ENCODE data around the gene GALNTL6. TPM values are rescaled to one million over a fixed set of nuclear protein-coding genes. Genes with fewer than 3 reads are reported as not detected.

Gene GALNTL6
- total and polyA plus RNA-seq, 2 donors (not counting 1 experiment from before 2014, with no cell fraction given), result not detected

DNA sequence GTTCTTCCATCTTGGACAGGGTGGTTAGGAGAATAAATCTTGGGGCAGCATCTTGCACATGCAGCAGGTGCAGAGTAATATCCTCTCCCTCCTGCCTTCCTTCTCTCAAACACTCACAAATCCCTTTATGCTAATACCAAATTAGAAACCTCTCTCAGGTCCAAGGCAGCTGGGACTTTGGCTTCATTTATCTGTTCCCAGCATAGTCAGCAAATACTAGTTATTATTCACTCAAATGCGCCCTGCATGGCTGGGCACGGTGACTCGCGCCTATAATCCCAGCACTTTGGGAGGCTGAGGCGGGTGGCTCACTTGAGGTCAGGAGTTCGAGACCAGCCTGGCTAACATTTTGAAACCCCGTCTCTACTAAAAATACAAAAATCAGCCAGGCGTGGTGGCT, 1199.4 kb downstream of the GALNTL6 start:
- Histone ChIP-seq H3K27me3 (ENCODE audit: control insufficient read depth, insufficient read depth, low read length) (peaks cover 5% of the 10 kb centered on the region), H3K36me3 (ENCODE audit: control insufficient read depth, insufficient read depth, low read length) (no peaks in the 10 kb centered on the region), H3K27ac (ENCODE audit: insufficient read depth, low read length) (no peak overlapping the region), H2AFZ (ENCODE audit: low read length) (no peak overlapping the region), H3K4me1 (ENCODE audit: control insufficient read depth, extremely low read depth, insufficient read depth, low read length) (peaks cover 3% of the 10 kb centered on the region), H3K4me3 (replicated peaks in 1 of 4; ENCODE audit: control extremely low read depth in 1 of 4, insufficient read depth in 1 of 4, low read depth in 3 of 4, low read length in 4 of 4) (no peak overlapping the region), H3K79me2 (ENCODE audit: control insufficient read depth, insufficient read depth, low read length) (no peaks in the 10 kb centered on the region), H3K9ac (ENCODE audit: insufficient read depth, low read length) (no peak overlapping the region), H4K20me1 (ENCODE audit: control insufficient read depth, extremely low read depth, insufficient read depth, low read length) (no peaks in the 10 kb centered on the region), H3K4me2 (ENCODE audit: extremely low read depth, insufficient read depth, low read length) (no peak overlapping the region), H3K9me3 (ENCODE audit: control insufficient read depth, insufficient read depth, low read depth, low read length) (no peaks in the 10 kb centered on the region)
- no peak for DNase-seq (ENCODE audit: low read depth in 2 of 2)
- TF ChIP-seq EZH2 (IDR thresholded peaks at IDR 0.05; ENCODE audit: low read length, missing control alignments), result no peak
- TF ChIP-seq, protein P1, sequence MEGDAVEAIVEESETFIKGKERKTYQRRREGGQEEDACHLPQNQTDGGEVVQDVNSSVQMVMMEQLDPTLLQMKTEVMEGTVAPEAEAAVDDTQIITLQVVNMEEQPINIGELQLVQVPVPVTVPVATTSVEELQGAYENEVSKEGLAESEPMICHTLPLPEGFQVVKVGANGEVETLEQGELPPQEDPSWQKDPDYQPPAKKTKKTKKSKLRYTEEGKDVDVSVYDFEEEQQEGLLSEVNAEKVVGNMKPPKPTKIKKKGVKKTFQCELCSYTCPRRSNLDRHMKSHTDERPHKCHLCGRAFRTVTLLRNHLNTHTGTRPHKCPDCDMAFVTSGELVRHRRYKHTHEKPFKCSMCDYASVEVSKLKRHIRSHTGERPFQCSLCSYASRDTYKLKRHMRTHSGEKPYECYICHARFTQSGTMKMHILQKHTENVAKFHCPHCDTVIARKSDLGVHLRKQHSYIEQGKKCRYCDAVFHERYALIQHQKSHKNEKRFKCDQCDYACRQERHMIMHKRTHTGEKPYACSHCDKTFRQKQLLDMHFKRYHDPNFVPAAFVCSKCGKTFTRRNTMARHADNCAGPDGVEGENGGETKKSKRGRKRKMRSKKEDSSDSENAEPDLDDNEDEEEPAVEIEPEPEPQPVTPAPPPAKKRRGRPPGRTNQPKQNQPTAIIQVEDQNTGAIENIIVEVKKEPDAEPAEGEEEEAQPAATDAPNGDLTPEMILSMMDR (conservative IDR thresholded peaks at IDR 0.05 in 1 of 2, IDR thresholded peaks at IDR 0.05 in 1 of 2; ENCODE audit: low read depth in 1 of 2, low read length in 2 of 2), result no peak

DNA sequence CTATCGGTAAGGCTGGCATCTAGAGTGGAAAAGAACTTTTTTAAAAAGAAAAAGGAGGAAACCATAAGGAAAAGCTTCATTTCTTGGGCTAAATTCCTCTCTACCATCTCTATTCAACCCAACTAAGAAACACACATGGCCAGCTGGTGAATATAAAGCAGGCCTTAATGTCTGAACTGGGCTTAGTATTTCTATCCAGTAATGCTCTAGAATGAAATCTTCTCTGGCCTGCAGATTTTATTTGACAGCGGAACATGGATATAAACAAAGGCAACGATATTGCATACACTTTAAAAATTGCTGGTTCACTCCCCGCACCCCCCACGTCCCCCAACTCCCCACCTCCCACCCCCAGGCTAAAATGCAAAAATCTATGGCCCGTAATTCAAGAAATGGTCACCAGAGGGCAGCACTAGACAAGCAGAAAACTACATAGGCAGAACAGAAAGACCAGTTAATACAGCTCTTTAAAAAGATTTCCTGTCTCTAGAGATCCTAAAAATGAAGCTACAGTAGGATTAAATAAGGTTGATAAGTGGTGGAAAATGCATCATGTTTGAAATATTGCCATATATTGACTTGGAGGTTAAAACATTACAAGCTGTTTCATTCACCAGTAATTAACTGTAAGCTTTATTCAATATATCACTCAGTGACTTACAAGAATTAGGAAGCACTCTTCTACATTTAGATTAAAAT, 1200.2 kb downstream of the GALNTL6 start:
- no peak overlapping the region for H3K9ac ChIP-seq (ENCODE audit: insufficient read depth, low read length)
- no peak overlapping the region for H2AFZ ChIP-seq (ENCODE audit: low read length)
- TF ChIP-seq EZH2 (IDR thresholded peaks at IDR 0.05; ENCODE audit: low read length, missing control alignments), result no peak
- TF ChIP-seq, protein P1 (conservative IDR thresholded peaks at IDR 0.05 in 1 of 2, IDR thresholded peaks at IDR 0.05 in 1 of 2; ENCODE audit: low read depth in 1 of 2, low read length in 2 of 2), result peak; percentile 51 to 64
- no peak overlapping the region for H3K4me3 ChIP-seq (replicated peaks in 1 of 4; ENCODE audit: control extremely low read depth in 1 of 4, insufficient read depth in 1 of 4, low read depth in 3 of 4, low read length in 4 of 4)
- no peaks in the 10 kb centered on the region for H3K9me3 ChIP-seq (ENCODE audit: control insufficient read depth, insufficient read depth, low read depth, low read length)
- H3K36me3 ChIP-seq (ENCODE audit: control insufficient read depth, insufficient read depth, low read length), result no peaks in the 10 kb centered on the region
- no peak overlapping the region for H3K27ac ChIP-seq (ENCODE audit: insufficient read depth, low read length)
- H3K4me1 ChIP-seq (ENCODE audit: control insufficient read depth, extremely low read depth, insufficient read depth, low read length), result peaks cover 3% of the 10 kb centered on the region
- no peak overlapping the region for H3K4me2 ChIP-seq (ENCODE audit: extremely low read depth, insufficient read depth, low read length)
- H4K20me1 ChIP-seq (ENCODE audit: control insufficient read depth, extremely low read depth, insufficient read depth, low read length), result no peaks in the 10 kb centered on the region
- H3K79me2 ChIP-seq (ENCODE audit: control insufficient read depth, insufficient read depth, low read length), result no peaks in the 10 kb centered on the region
- H3K27me3 ChIP-seq (ENCODE audit: control insufficient read depth, insufficient read depth, low read length), result peaks cover 5% of the 10 kb centered on the region
- DNase-seq (ENCODE audit: low read depth in 2 of 2), result peak; percentile 22 to 63

DNA sequence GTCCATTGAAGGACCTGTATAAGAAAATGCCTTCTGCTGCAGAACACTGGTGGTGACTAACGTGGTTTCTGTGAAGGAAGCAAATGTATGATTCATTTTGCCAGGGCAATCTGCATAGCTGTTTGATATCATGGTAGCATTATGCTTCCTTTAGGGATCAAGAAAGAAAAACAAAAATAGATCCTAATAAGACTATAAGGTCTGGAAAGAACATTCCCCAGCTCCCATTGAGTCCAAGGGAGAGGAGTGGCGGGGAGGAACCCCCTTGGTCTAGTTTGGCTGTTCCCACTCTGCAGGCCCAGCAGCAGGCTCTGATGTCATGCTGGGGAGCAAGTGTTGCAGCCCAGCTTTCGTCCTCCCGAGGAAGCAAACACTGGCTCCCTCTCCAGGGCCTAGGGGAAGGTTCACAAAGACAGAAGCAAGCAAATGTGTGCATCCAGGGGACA, 1200.9 kb downstream of the GALNTL6 start:
- Histone ChIP-seq H3K9ac (ENCODE audit: insufficient read depth, low read length) (no peak overlapping the region), H3K4me3 (replicated peaks in 1 of 4; ENCODE audit: control extremely low read depth in 1 of 4, insufficient read depth in 1 of 4, low read depth in 3 of 4, low read length in 4 of 4) (no peak overlapping the region), H4K20me1 (ENCODE audit: control insufficient read depth, extremely low read depth, insufficient read depth, low read length) (no peaks in the 10 kb centered on the region), H3K4me2 (ENCODE audit: extremely low read depth, insufficient read depth, low read length) (no peak overlapping the region), H3K27ac (ENCODE audit: insufficient read depth, low read length) (no peak overlapping the region), H3K36me3 (ENCODE audit: control insufficient read depth, insufficient read depth, low read length) (no peaks in the 10 kb centered on the region), H2AFZ (ENCODE audit: low read length) (no peak overlapping the region), H3K9me3 (ENCODE audit: control insufficient read depth, insufficient read depth, low read depth, low read length) (no peaks in the 10 kb centered on the region), H3K4me1 (ENCODE audit: control insufficient read depth, extremely low read depth, insufficient read depth, low read length) (peaks cover 3% of the 10 kb centered on the region), H3K27me3 (ENCODE audit: control insufficient read depth, insufficient read depth, low read length) (peaks cover 8% of the 10 kb centered on the region), H3K79me2 (ENCODE audit: control insufficient read depth, insufficient read depth, low read length) (no peaks in the 10 kb centered on the region)
- TF ChIP-seq, protein P1 (conservative IDR thresholded peaks at IDR 0.05 in 1 of 2, IDR thresholded peaks at IDR 0.05 in 1 of 2; ENCODE audit: low read depth in 1 of 2, low read length in 2 of 2), result peak in 1 of 2 donors; percentile 58
- TF ChIP-seq EZH2 (IDR thresholded peaks at IDR 0.05; ENCODE audit: low read length, missing control alignments), result no peak
- peak; percentile 73 to 85 for DNase-seq (ENCODE audit: low read depth in 2 of 2)
